G401 (cell line): ENCODE results near the gene MICA. TPM values are rescaled to one million over a fixed set of nuclear protein-coding genes. Genes with fewer than 3 reads are reported as not detected.
"Not testable (repeated sequence)": the region's sequence is repeated elsewhere in the genome, so short reads cannot be mapped to it uniquely, and the experiment has no call there.

ENCODE experiments used
- DNase-seq: peaks from one replicate; pipeline ENCODE4 v3.0.0-alpha.2; 2015; ENCODE audit warnings: low spot score
- in situ Hi-C: cut with HindIII; loops from 2 replicates; pipeline ENCODE4 v1.10.0; 2016; ENCODE audit warnings: low sequenced_read_pairs, mixed read lengths
- total RNA-seq: library from RNA; depleted of rRNA; stranded (reverse); fragments of >200 nt; shearing (Covaris generic); gene quantifications from 2 replicates; pipeline ENCODE4 v1.2.3, GENCODE V29; 2014

The MICA gene
- total RNA-seq, 1 experiment from 2014 or later: 44.1 TPM

DNA sequence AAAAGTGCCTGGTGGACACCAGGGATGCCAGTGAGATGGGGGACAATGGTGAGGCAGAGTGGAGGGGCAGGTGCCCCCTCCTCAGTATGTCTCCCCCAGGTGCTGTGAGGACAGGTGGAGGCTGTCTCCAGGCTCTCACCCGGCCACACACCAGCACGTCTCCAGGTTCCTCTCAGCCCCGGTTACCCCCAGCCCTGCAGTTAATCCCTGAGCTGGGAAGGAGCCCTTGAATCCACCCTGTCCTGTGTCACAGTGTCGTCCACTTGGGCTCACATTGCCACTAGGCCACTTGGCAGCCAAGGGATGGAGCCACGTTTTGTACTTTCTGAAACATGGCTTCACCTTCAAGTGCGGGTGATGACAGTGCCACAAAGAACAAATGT lies 24.7 kb upstream of the MICA start:
- in situ Hi-C loops: no loop called here
- DNase-seq: no peak

DNA sequence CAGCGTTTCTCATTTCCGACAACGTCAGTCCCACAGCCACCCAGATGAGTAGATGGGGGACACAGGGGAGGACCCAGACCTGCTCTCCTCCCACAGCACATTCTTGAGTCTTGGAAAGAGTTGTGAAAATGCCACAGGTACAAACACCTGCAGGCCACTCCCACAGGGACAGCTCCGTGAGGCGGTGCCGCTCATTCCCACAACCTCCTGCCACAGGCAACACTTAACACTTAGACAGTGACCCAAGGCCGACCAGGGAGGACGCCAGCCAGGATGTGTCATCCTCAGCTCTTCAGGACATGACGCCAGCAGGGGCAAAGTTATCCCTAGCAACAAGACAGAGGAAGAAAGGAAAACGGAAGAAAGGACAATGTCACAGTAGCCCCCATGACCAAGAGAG lies 23.5 kb upstream of the MICA start:
- in situ Hi-C loops: no loop called here
- no peak for DNase-seq

DNA sequence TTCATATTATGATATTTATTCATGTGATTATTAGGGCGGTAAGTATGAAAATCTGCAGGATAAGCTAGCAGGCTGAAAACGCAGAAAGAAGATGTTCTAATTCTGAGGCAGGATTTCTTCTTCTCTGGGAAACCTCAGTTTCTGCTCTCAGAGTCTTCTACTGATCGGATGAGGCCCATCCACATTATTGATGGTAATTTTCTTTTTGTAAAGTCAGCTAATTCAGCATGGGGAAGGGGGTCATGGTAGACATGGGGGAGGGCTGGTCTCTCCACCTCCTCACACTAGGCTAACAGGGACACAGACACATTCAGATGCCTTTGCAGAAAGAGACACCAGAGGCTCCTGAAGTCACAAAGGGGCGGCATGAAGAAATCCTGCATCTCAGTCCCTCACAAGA lies 21.7 kb upstream of the MICA start:
- DNase-seq: no peak
- in situ Hi-C loops: no loop called here

DNA sequence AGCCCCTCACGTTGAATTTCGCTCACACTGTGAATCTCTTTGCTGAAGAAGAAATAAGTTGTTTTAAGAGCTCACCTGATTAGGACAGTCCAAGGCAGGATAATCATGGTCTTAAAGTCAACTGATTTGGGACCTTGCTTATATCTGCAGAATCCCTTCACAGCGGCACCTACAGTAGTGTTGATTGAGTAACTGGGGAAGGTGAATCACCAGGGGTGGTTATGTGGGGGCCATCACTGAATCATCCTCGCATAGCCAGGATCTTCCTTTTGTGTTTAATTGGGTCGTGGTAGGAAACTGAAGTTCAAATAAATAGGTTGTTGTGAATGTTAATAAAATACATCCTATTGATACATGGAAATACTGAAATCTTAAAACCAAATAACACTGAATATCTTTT lies 20.2 kb upstream of the MICA start:
- in situ Hi-C loops: no loop called here
- no peak for DNase-seq

DNA sequence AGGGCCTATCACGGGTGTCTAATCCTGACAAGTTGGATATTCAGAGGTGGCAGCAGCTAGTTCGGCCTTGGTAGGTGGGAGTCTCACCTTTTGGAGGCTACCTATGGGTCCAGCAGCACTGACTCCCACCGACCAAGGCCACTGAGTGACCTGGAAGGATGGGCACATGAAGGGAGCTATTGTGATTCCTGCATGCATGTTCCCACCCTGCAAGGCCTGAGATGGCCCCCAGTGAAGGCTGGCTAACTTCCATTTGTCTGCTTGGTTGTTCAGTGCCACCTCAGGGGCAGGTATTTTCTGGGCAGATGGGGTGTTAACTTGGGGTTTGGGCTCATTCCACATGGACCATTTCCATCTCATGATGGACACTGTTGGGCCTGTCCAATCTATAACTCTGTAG lies 18.4 kb upstream of the MICA start:
- in situ Hi-C loops: no loop called here
- no peak for DNase-seq

DNA sequence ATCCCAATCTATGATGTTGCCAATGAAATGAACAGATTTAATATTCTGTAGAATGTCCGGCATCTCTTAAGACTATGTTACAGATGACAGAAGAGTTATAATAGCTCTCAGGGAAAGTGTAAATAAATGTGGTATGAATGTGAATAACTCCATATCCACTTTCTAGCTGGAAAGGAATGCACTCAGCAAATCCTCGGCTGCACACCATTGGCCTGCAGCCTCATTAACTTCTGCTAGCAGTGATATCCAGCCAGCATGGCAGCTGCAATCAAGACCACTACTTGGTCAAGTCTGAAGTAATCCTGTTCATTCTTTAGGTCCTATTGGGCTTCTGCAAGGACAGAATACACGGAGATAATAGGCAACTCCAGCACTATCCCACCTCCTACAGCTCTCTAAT lies 17.3 kb upstream of the MICA start:
- no peak for DNase-seq
- in situ Hi-C loops: no loop called here

DNA sequence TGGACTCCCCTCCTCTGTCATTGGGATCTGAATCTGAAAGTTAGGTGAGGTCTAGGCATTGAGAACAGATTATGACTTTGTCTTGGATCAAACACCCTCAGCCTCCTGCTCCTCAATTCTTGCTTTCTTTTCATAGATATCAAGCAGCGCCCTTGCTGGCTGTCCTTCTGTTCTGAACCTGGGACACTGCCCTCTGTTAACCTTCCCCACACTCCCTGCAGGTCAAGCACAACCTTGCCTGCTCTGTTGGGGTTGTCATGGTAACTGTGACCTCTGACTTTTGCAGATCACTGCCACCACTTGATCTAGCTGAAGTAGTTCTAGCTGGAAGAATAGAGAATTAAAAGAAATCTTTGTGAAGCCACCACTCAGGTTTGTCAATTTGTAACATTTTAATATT lies 16.4 kb upstream of the MICA start:
- DNase-seq: no peak
- in situ Hi-C loops: no loop called here

DNA sequence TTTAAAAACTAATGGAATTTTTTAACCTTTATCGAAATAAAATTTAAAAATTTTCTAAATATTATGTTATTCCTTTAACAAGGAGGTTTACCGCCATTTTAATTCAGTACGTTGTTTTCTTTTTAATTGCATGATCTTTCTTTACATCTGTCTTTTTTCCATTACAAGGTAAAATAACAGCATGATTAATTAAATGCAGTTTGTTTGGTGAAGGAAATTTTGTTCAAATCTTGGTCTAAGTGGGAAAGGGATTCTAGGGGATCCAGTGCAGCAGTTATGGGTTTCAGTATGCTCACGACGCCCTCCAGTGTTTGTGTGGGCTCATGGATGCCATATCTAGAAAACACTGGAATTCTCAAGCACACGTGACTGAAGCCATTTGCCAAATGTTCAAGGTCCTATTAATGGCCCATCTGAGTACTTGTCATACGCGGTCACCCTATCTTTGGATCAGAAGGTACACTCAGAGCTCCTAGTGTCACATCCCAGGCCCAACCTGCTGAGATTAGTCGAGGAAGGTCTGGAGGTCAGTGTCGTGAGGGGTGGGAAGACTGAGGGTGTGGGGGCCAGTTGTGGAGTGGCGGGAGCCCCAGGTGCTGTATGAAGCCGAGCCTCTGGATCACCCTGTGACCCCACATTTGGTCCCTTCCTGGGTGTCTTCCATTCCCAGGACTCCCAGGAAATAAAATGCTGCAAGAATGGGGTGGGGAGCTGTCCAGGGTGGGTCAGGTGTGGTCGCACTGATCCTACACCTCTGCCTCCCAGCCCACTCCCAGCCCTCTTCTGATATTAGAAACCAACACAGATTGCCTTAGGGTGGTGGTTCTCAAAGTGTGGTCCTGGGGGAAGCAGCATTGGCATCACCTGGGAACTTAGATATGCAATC lies 14.2 kb upstream of the MICA start:
- DNase-seq, in situ Hi-C loops: not testable (repeated sequence)

DNA sequence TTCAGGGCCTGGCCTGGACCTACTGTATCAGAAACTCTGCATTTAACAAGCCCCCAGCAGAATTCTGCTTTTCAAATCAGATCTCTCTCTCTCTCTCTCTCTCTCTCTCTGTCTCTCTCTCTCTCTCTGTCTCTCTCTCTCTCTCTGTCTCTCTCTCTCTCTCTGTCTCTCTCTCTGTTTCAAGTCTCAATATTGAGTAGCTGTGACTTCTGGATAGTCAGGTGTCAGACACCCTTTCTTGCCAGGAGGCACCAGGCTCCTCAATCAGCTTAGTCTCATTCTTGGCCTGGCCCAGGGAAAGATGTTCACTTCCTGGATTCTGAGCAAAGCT lies 13.6 kb upstream of the MICA start:
- DNase-seq, in situ Hi-C loops: not testable (repeated sequence)

DNA sequence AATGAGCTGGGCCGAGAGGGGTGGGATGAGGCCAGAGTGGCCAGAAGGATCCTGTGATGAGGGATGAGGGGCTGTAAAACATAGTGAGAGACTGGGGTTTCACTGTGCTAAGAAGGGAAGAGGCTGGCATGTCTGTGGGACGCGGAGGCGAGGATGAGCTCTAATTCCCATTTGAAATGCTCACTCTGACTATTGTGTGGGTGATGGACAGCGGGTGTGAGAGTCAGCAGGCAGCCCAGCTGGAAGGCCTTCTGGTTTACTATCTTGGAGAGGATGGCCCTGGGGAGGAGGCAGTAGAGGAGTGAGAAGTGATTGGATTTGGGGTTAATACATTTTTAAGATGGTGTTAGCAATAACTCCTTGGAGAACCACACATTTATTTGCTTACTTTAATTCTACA lies 9.5 kb upstream of the MICA start:
- in situ Hi-C loops: no loop called here

DNA sequence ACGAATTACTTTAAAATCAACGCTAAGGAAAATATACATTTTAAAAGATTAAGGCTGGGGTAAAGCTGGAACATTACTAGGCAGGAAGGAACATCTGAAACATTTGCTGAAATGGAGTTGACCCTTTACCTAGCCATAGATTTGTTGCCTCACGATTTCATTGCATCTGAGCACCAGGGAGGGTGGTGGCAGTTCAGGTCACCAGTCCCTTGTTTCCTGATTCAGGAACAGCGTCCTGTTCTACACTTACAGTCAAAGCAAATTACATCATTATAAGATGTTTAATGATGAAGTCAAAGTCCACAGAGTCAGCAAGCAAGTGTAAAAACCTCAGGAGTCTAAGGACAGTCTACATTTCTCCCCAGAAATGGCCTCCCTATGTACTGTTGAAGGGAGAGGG lies 9.0 kb upstream of the MICA start:
- no peak for DNase-seq
- in situ Hi-C loops: no loop called here

More for the DNA sequence above, 9.5 kb upstream of the MICA start:
- no peak for DNase-seq

DNA sequence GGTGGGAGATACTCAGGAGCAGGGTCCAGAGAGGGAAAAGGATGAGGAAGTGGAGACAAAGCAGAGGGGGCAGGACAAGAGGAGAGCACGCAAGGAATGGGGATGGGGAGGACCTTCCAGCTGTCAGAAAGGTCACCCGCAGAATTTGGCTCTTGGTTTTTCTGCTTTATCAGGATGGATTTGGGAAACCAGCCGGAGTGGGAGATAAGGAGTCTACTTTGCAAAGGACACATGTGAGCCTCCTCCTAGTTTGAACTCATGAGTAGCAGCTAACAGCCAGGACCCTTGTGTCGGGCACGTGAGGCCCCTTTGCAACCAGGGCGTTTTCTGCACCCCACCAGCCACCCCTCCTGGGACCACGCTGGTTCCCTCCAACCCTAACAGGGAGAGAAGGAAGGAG lies 7.6 kb upstream of the MICA start:
- no peak for DNase-seq
- in situ Hi-C loops: no loop called here

DNA sequence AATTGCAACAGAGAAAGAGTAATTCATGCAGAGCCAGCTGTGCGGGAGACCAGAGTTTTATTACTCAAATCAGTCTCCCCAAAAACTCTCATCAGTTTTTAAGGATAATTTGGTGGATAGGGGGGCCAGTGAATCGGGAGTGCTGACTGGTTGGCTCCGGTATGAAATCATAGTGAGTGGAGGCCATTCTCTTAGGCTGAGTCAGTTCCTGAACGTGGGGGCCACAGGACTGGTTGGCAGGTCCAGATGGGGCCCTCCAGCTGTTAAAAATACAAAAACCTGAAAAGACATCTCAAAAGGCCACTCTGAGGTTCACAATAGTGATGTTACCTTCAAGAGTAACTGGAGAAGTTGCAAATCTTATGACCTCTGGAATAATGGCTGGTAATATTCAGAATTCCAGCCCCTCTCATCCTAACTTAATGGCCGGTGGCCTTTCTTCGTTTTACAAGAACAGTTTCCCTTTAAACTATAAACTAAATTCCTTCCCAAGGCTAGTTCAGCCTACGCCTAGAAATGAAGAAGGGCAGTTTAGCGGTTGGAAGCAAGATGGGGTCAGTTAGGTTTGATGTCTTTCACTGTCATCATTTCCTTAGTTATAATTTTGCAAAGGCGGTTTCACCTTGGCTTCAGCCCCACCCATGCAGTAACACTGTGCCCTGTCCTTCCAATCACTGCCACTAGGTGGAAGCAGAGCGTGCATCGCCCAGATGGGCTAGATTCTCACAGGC lies 6.8 kb upstream of the MICA start:
- in situ Hi-C loops: no loop called here
- DNase-seq: peak; percentile 88

DNA sequence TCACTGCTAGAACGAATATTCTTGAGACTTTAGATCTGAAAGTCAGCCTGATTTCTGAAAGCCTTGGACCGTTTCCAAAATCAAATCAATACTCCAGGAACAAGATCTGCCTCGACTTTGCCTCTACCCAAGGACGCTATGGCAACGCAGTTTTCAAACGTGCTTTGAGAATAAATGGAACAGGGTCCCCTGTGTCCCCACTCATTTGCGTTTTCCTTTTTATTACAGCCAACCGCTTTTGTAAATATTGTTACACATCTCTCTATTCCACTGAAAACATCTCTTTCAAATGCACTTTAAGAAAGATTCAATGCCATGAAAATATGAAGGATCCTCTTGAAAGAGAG lies 6.3 kb upstream of the MICA start:
- DNase-seq, in situ Hi-C loops: not testable (repeated sequence)

DNA sequence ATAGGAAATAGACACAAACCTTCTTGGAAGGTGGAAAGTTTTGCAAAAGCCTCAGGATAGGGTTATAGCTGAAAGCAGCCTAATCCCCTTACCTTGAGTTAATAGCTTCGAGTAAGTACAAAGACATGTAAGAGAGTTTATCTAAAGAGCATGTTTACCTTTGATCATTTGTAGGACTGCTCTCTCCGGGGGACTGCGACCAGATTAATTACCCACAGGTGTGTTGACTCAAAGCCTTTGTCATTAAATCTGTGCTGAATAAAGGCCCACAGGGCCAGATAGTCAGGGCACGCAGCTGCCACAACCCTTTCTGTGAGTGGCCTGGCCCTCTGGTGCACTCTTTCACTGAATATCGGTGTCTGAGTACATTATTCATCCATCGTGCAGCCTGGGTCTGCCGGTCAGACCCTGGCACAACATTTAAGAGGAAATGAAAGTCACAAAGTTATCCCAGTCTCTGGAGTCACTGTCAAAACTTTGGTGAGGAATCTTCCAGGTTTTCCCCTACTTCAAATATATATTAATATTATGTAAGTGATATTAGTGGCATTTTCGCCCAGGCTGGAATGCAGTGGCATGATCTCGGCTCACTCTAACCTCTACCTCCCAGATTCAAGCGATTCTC lies 5.4 kb upstream of the MICA start:
- no peak for DNase-seq
- in situ Hi-C loops: no loop called here

DNA sequence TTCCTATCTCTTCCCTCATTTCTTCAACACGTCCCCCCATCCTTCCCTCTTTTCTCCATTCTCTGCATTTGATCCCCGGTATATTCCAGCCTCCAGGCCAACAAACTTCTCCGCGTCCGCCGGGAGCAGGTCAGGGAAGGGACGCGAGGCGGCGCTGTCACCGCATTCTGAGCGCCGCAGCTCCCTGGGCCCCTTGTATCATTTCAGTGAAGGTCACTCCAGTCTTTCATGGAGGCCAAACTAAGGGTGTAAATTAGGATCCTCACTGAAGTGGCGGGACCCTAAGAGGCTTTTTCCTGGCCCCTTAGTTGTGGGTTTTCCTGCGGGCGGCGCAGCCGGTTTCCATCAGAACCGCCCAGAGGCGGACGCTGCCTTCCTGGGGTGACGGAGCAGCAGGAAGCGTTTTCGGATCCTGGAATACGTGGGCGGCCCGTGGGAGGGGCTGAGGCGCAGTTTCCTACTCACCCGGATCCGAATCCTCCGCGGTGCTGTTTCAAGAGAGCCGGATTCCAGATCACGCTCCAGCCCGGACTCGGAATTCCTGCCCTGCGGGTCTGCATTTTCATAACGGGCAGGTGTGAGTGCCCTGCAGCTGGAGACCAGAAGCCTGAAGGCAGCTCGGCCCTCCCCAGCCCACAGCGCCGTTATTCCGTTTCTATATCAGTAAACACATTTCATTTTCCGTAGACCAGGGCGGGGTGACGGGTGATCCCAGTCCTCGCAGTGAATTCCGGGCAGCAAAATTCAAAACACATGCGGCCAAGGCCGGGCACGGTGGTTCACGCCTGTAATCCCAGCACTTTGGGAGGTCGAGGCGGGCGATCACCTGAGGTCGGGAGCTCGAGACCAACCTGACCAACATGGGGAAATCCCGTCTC lies 3.6 kb upstream of the MICA start:
- peak; percentile 80 for DNase-seq
- in situ Hi-C loops: no loop called here

DNA sequence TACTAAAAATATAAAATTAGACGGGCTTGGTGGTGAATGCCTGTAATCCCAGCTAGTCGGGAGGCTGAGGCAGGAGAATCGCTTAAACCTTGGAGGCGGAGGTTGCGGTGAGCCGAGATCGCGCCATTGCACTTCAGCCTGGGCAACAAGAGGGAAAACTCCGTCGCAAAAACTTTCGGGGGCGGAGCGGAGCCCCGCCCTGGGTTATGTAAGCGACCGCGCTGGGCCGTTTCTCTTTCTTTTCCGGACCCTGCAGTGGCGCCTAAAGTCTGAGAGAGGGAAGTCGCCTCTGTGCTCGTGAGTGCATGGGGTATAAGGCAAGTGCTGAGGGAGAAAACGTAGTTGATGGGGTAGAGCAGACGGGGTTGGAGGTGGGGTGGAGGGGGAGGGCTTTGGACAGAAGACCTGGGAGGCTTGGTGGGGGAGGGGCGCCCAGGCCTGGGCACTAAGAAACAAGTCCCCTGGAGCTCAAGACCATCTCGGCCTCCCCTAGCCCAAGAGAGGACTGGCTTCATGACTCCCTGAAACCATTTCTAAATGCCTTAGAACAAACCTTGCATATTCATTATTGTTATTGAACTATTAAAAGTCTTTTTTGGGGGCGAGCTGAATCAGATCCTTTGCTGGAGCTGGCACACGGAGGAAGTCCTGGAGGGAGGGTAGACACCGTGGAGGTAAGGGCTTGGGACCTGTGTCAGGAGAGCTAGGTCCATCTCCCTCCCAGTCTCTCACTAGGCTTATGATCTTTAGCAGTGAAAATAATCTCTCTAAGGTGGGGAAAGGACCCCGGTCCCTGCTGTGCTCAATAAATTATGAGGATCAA lies 2.7 kb upstream of the MICA start:
- in situ Hi-C loops: no loop called here
- DNase-seq: peak; percentile 27

DNA sequence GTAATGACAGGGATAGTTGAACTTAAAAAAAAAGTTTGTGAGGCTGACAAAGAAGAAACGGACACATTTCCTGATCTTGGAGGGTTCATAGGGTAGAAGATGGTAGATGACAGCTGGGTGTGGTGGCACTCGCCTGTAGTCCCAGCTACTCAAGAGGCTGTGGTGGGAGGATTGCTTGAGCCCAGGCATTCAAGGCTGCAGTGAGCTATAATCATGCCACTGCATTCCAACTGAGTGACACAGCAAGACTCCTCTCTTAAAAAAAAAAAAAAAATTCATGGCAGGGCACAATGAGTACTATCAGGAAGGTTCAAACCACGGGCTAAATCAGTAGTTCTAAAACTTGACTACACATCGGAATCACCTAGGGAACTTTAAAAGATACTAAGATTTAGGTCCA lies 2.0 kb upstream of the MICA start:
- DNase-seq: peak; percentile 12

More for the DNA sequence above, 2.0 kb upstream of the MICA start:
- in situ Hi-C loops: no loop called here
